B cell (primary cell): ENCODE results near the gene EPOP. TPM values are rescaled to one million over a fixed set of nuclear protein-coding genes. Genes with fewer than 3 reads are reported as not detected.
"Not testable (repeated sequence)": the region's sequence is repeated elsewhere in the genome, so short reads cannot be mapped to it uniquely, and the experiment has no call there.

Experiments used
- ATAC-seq: fragments of 200-7000 bp; cut with Tn5 transposase; one replicate; pipeline ENCODE4 v1.10.0; 2021; ENCODE audit warnings: low read depth, mild to moderate bottlenecking, moderate number of reproducible peaks, moderate library complexity
- CTCF ChIA-PET: fragments of 350-600 bp; sonication (Branson Sonifier 250); formaldehyde crosslinking; loops from one replicate; lab custom pipeline; 2021; ENCODE audit warnings: antibody characterized with exemption, inconsistent platforms; lab: Charles Lee
- POLR2A ChIA-PET: fragments of 350-600 bp; sonication (Branson Sonifier 250); formaldehyde crosslinking; loops from one replicate; lab custom pipeline; 2021; ENCODE audit warnings: antibody characterized with exemption; lab: Charles Lee
- DNase-seq: peaks from one replicate; pipeline ENCODE4 v3.0.0; 2013
- H2AFZ ChIP-seq: 2 replicates; pipeline ENCODE4 v1.6.1; 2012; ENCODE audit warnings: mild to moderate bottlenecking, low read depth, low read length; ENCODE audit not compliant: insufficient read depth, poor library complexity, severe bottlenecking
- H3K27ac ChIP-seq, 2 donors: 1 replicate in 1 of 2; 2 replicates in 1 of 2; pipeline ENCODE4 v1.5.1; 2012 to 2013; ENCODE audit warnings: low read length in 2 of 2, mild to moderate bottlenecking in 2 of 2, moderate library complexity in 1 of 2
- H3K27me3 ChIP-seq, 4 experiments: fragments of 200-600 bp in 1 of 4; sonication (generic) in 1 of 4; replicated peaks in 1 of 4; 1 replicate in 2 of 4; 2 replicates in 2 of 4; pipeline versions ENCODE4 v1.6.1 to v1.7.0; 2013 to 2016; ENCODE audit warnings: low read length in 3 of 4, mild to moderate bottlenecking in 2 of 4, mixed read lengths in 1 of 4, moderate library complexity in 1 of 4; ENCODE audit not compliant: insufficient read depth in 4 of 4, control insufficient read depth in 3 of 4; ENCODE audit errors: control extremely low read depth in 1 of 4
- H3K36me3 ChIP-seq, 2 experiments: replicated peaks in 1 of 2; 1 replicate in 1 of 2; 2 replicates in 1 of 2; pipeline versions ENCODE4 v1.6.1 to v1.7.1; 2013; ENCODE audit warnings: low read length in 1 of 2; ENCODE audit not compliant: insufficient read depth in 2 of 2, control insufficient read depth in 1 of 2; ENCODE audit errors: control extremely low read depth in 1 of 2, extremely low read depth in 1 of 2
- H3K4me1 ChIP-seq, 2 donors: fragments of 200-600 bp in 1 of 2; sonication (generic) in 1 of 2; 1 replicate in 1 of 2; 2 replicates in 1 of 2; pipeline versions ENCODE4 v1.5.1 to v1.6.1; 2013 to 2017; ENCODE audit warnings: low read length in 2 of 2; ENCODE audit not compliant: control insufficient read depth in 2 of 2, insufficient read depth in 2 of 2
- H3K4me2 ChIP-seq: replicated peaks from 2 replicates; pipeline ENCODE3; 2012; ENCODE audit warnings: mild to moderate bottlenecking, low read depth, low read length; ENCODE audit not compliant: poor library complexity, severe bottlenecking
- H3K4me3 ChIP-seq, 5 experiments: fragments of 200-600 bp in 1 of 5; sonication (generic) in 1 of 5; 1 replicate in 3 of 5; 2 replicates in 2 of 5; pipeline versions ENCODE4 v1.5.1 to v1.7.0; 2011 to 2016; ENCODE audit warnings: low read length in 4 of 5, mild to moderate bottlenecking in 4 of 5, low read depth in 2 of 5, control low read depth in 1 of 5, moderate library complexity in 1 of 5; ENCODE audit not compliant: insufficient read depth in 1 of 5; ENCODE audit errors: control extremely low read depth in 1 of 5, extremely low read depth in 1 of 5
- H3K79me2 ChIP-seq: fragments of 200-600 bp; sonication (generic); one replicate; pipeline ENCODE4 v1.6.0; 2016; ENCODE audit warnings: low read length; ENCODE audit not compliant: control insufficient read depth, insufficient read depth
- H3K9ac ChIP-seq: fragments of 200-600 bp; sonication (generic); 2 replicates; pipeline ENCODE4 v1.6.1; 2017; ENCODE audit warnings: mild to moderate bottlenecking, low read length, moderate library complexity
- H3K9me3 ChIP-seq, 3 donors: one replicate each; pipeline versions ENCODE4 v1.6.1 to v1.7.1; 2013; ENCODE audit warnings: low read length in 2 of 3; ENCODE audit not compliant: control insufficient read depth in 2 of 3, insufficient read depth in 1 of 3; ENCODE audit errors: control extremely low read depth in 1 of 3
- H4K20me1 ChIP-seq: 2 replicates; pipeline ENCODE4 v1.6.0; 2012; ENCODE audit warnings: mild to moderate bottlenecking, low read length; ENCODE audit not compliant: insufficient read depth, control insufficient read depth, poor library complexity, severe bottlenecking
- H3K27ac Mint-ChIP-seq: one replicate; pipeline ENCODE4 v1.8.0; 2021; ENCODE audit warnings: mixed read lengths
- H3K27me3 Mint-ChIP-seq: one replicate; pipeline ENCODE4 v1.8.0; 2021; ENCODE audit warnings: mixed read lengths
- H3K4me1 Mint-ChIP-seq: one replicate; pipeline ENCODE4 v1.8.0; 2021; ENCODE audit warnings: mixed read lengths
- H3K4me3 Mint-ChIP-seq: one replicate; pipeline ENCODE4 v1.8.0; 2021; ENCODE audit warnings: mixed read lengths
- H3K9me3 Mint-ChIP-seq: one replicate; pipeline ENCODE4 v1.8.0; 2022; ENCODE audit warnings: mixed read lengths; ENCODE audit not compliant: insufficient read depth
- CTCF ChIP-seq: fragments of 200-600 bp; IDR thresholded peaks from one replicate; pipeline ENCODE4 v1.8.0; 2022; ENCODE audit warnings: antibody characterized with exemption, mild to moderate bottlenecking
- EZH2 ChIP-seq: IDR thresholded peaks from 2 replicates; pipeline ENCODE4 v1.6.1; 2012; ENCODE audit warnings: borderline replicate concordance, low read depth, mild to moderate bottlenecking, moderate library complexity, low read length; ENCODE audit not compliant: insufficient read depth, poor library complexity, severe bottlenecking
- WGBS: methylation state at CpG from one replicate; pipeline ENCODE4 v1.1.5; 2013; ENCODE audit warnings: missing lambda C conversion rate; ENCODE audit not compliant: insufficient coverage; 5-methylcytosine and 5-hydroxymethylcytosine counted together
- intact Hi-C: fragments of 100-400 bp; cut with micrococcal nuclease; formaldehyde crosslinking; loops from one replicate; pipeline ENCODE4 v1.10.0; 2022
- polyA plus RNA-seq: library from polyadenylated mRNA; depleted of rRNA; stranded (reverse); fragments of >200 nt; gene quantifications from 2 replicates; pipeline ENCODE4 v1.2.3, GENCODE V29; 2012
- small RNA-seq: library from RNA; depleted of rRNA; stranded (forward); fragments of <200 nt; gene quantifications from one replicate; pipeline ENCODE3, GENCODE V24; 2012; ENCODE audit warnings: low replicate concordance, low read depth; ENCODE audit not compliant: insufficient read length
- total RNA-seq, 2 donors: library from RNA; stranded (reverse); fragments of 120-200 nt in 1 of 2; gene quantifications; 1 replicate in 1 of 2; 2 replicates in 1 of 2; pipeline versions ENCODE4 v1.2.3 to v1.2.4, GENCODE V29; 2013 to 2022

EPOP gene
- total and polyA plus RNA-seq, 2 donors (not counting 1 experiment from before 2014, with no cell fraction given) = 0.66 to 1.2 TPM

DNA sequence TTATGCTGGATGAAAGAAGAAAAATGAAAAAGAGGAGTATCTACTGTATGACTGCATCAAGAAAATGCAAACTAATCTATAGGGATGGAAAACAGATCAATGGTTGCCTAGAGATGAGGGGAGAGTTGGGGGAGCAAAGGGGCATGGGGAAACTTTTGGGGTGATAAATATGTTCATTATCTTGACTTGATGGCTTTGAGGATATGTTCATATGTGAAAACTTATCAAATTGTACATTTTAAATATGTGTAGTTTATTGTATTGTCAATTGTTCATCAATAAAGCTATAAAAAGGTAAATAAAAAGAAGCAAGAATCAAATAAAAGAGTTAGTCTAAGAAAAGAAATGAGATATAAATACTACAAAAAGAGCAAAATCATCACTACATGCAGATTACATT, 49.3 kb downstream of the EPOP start:
- Mint-ChIP-seq H3K27me3 (peaks cover 31% of the 10 kb centered on the region), H3K4me3 (no peak overlapping the region), H3K9me3 (peaks cover 2% of the 10 kb centered on the region), H3K4me1 (peaks cover 4% of the 10 kb centered on the region), H3K27ac (no peak overlapping the region)
- Histone ChIP-seq H3K4me3 (no peak overlapping the region), H3K9me3 (peaks cover 0 to 6% (median 0%) of the 10 kb centered on the region in 3 donors), H4K20me1 (no peaks in the 10 kb centered on the region), H3K9ac (no peak overlapping the region), H2AFZ (no peak overlapping the region), H3K4me2 (no peak overlapping the region), H3K4me1 (no peaks in the 10 kb centered on the region), H3K79me2 (no peaks in the 10 kb centered on the region), H3K27ac (no peak overlapping the region), H3K27me3 (peaks cover 0 to 8% (median 1%) of the 10 kb centered on the region in 4 experiments), H3K36me3 (no peaks in the 10 kb centered on the region)
- TF ChIP-seq EZH2 = no peak
- no peak for TF ChIP-seq CTCF
- ChIA-PET POLR2A (no interaction called here), CTCF (no interaction called here)
- DNase-seq (no peak), ATAC-seq (no peak)
- intact Hi-C loops = no loop called here

GRCh38 chr17:38624782-38625355, 49.9 kb downstream of the EPOP start:
- intact Hi-C loops, H3K4me1 ChIP-seq, POLR2A ChIA-PET, H4K20me1 ChIP-seq, H3K9me3 Mint-ChIP-seq, H2AFZ ChIP-seq, H3K9me3 ChIP-seq, H3K9ac ChIP-seq, H3K27ac ChIP-seq, H3K4me1 Mint-ChIP-seq, H3K36me3 ChIP-seq, H3K79me2 ChIP-seq, H3K27me3 ChIP-seq: not testable (repeated sequence)
- peak; percentile 49 for DNase-seq
- peaks cover 31% of the 10 kb centered on the region for H3K27me3 Mint-ChIP-seq
- peak overlapping the region; percentile 21 for H3K27ac Mint-ChIP-seq
- CTCF ChIA-PET = interaction anchor here (0.7 kb wide), 1 partner anchor 31 kb away, joined by 3 read pairs; no protein-coding TSS in a partner anchor
- peak overlapping the region in 1 of 5 experiments; percentile 39 for H3K4me3 ChIP-seq
- ATAC-seq = peak; percentile 53
- peak overlapping the region; percentile 30 for H3K4me2 ChIP-seq
- 53% methylated on average over 7 of the region's 14 CpGs for WGBS
- peak overlapping the region; percentile 11 for H3K4me3 Mint-ChIP-seq

Small RNAs within 50 kb of the gene (small RNA-seq; reads per million reads assigned to genes)
- not detected for gene MIR4726
- gene MIR4734 = not detected

Other genes starting within 250 kb of the EPOP start
- 0.12 and 0.83 TPM in 2 replicates for gene ARHGAP23, start 246.5 kb downstream of the EPOP start, total RNA-seq
- gene ARHGAP23, start 246.5 kb downstream of the EPOP start, polyA plus RNA-seq = 0.07 TPM in 1 of 2 replicates, not detected in the other
- gene SRCIN1, start 69.0 kb downstream of the EPOP start, total RNA-seq = 0.44 and 0.66 TPM in 2 replicates
- gene SRCIN1, start 69.0 kb downstream of the EPOP start, polyA plus RNA-seq = 0.30 and 1.1 TPM in 2 replicates
- 288 and 295 TPM in 2 replicates for gene MLLT6, start 30.3 kb upstream of the EPOP start, total RNA-seq
- 149 and 165 TPM in 2 replicates for gene MLLT6, start 30.3 kb upstream of the EPOP start, polyA plus RNA-seq
- gene CISD3, start 55.4 kb upstream of the EPOP start, total RNA-seq = 11.3 TPM in 2 replicates
- gene CISD3, start 55.4 kb upstream of the EPOP start, polyA plus RNA-seq = 1.7 and 5.0 TPM in 2 replicates
- not detected in 2 replicates for gene PCGF2, start 73.4 kb upstream of the EPOP start, total RNA-seq
- 0.04 and 0.81 TPM in 2 replicates for gene PCGF2, start 73.4 kb upstream of the EPOP start, polyA plus RNA-seq
- gene PSMB3, start 77.8 kb upstream of the EPOP start, total RNA-seq = 106 and 109 TPM in 2 replicates
- gene PSMB3, start 77.8 kb upstream of the EPOP start, polyA plus RNA-seq = 121 and 184 TPM in 2 replicates
- gene PIP4K2B, start 124.6 kb upstream of the EPOP start, total RNA-seq = 42.9 and 46.8 TPM in 2 replicates
- 24.0 and 24.7 TPM in 2 replicates for gene PIP4K2B, start 124.6 kb upstream of the EPOP start, polyA plus RNA-seq
- 39.3 and 43.3 TPM in 2 replicates for gene CWC25, start 150.4 kb upstream of the EPOP start, total RNA-seq
- 40.8 and 71.2 TPM in 2 replicates for gene CWC25, start 150.4 kb upstream of the EPOP start, polyA plus RNA-seq
- gene RPL23, start 178.8 kb upstream of the EPOP start, total RNA-seq = 1,692 and 1,753 TPM in 2 replicates
- 2,282 and 3,005 TPM in 2 replicates for gene RPL23, start 178.8 kb upstream of the EPOP start, polyA plus RNA-seq
- gene LASP1, start 195.1 kb upstream of the EPOP start, total RNA-seq = 121 and 125 TPM in 2 replicates
- gene LASP1, start 195.1 kb upstream of the EPOP start, polyA plus RNA-seq = 35.5 and 51.6 TPM in 2 replicates